ENCODE results near the gene CPA3.

DNA sequence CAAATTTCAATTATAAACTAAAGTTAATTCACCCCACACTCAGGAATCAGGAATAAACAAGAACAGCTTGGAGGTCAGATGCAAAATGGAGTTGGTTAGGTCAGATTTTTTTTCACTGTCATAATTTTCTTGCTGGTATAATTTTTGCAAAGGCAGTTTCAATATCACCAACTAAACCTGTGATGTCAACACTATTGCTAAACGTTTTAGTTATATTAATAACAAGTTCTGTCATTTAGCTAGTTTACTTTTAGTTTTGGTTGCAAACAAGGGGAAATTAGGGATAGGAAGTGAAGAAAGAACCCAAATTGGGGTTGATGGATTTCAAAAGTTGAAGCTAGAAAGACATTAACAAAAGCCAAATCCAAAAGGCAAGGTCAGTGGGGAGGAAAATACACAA, 42.1 kb upstream of the CPA3 start:
- TF ChIP-seq, protein P1, sequence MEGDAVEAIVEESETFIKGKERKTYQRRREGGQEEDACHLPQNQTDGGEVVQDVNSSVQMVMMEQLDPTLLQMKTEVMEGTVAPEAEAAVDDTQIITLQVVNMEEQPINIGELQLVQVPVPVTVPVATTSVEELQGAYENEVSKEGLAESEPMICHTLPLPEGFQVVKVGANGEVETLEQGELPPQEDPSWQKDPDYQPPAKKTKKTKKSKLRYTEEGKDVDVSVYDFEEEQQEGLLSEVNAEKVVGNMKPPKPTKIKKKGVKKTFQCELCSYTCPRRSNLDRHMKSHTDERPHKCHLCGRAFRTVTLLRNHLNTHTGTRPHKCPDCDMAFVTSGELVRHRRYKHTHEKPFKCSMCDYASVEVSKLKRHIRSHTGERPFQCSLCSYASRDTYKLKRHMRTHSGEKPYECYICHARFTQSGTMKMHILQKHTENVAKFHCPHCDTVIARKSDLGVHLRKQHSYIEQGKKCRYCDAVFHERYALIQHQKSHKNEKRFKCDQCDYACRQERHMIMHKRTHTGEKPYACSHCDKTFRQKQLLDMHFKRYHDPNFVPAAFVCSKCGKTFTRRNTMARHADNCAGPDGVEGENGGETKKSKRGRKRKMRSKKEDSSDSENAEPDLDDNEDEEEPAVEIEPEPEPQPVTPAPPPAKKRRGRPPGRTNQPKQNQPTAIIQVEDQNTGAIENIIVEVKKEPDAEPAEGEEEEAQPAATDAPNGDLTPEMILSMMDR (IDR thresholded peaks at IDR 0.05) = no peak
- no peak for TF ChIP-seq POLR2A (IDR thresholded peaks at IDR 0.05)
